ENCODE data around the gene BCAS3.

Gene BCAS3

DNA sequence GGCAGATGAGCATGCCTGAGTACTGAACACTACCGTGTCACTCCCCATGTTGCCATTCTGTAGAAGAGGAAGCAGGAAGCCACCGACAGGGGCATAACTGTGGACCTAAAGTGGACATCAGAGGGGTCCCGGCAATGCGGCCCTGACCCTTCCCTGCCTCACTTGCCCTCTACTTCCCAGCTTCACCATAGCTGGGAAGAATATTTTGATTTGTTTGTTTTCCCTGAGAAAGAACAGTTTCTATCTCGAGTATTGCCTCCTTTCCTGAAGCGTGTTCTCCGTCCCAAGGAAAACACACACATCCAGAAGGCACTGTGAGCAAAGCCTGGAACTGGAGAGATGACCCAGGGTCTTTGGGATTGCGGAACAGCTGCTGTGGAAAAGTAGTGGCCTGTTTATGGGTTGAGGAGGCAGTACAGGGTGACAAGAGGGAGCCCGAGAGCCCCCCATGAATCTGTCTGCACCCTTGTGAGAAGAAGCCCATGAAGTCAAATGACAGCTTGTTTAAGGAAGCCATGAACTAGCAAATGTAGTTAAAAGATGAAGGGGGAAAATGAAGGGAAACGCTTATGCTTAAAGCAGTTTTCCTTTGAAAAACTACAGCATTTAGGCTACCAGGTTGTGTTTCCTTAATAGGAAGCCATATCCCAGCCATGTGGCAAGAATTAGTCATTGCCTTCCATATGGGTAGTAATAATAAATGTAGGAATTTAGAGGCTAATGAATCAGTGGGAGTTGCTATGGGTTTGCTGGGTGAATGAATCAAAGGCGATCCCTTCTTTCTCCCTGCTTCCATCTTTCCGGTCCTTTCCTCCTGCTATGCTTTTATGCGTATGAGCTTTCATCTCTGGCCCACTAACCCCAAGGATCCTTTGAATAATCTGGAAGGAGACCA is 632.0 kb downstream of the BCAS3 start:
- FAIRE-seq = no peak

DNA sequence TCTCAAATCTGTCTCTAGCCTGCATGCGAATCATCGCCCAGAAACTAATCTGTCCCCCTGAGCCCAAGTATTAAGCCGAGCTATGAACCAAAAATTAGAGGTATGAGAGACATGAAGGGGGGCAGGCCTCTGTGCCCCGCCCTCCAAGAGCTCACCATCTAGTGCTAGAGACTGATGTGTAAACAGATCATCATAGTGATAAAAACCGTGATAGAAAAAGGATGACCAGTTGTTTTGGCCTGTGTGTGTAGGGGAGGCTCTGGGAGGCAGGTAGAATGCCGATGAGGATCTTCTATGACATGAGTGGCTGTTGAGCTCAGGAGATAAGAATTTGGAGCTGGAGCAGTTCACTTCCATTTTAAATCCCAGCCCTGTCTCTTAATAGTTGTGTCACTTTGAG is 632.9 kb downstream of the BCAS3 start:
- no peak for FAIRE-seq

DNA sequence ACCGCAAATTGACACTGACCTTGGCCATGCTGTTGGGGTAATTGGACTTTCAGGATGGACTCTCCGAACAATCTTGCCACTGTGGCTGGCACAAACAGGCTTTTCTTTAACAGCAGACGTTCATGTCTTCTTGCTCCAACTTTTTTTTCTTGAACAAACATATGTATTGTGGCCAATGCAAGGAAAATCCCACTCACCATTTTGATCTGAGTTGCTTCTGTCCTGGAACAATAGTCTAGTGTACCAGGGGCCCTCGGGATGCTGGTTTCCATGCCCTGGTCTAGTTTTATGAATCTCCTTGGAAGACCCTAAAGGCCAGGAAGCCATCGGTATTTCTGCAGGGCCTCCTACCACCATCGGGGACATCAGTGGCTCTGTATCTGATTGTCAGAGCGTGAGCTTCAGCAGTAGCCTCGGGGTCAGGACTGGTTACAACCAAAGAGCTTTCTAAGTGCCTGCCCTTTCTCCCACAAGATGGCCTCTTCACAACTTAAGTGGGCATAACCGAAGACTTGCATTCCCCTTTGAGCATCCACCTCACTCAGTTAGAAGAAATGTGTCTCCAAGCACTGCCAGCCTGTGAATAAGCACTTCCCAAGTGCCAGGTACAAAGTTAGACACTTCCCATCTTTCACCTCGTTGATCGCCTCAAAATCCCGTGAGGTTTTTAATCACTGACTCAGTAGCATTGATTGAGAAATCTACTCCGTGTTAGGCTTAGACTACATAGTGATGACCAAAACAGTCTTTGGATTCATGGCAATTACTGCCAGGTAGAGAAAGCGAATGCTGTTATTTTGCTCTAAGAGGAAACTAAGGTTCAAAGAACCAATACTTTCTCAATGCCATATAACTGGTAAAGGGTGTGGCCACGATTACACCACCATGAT is 635.0 kb downstream of the BCAS3 start:
- no peak for FAIRE-seq

DNA sequence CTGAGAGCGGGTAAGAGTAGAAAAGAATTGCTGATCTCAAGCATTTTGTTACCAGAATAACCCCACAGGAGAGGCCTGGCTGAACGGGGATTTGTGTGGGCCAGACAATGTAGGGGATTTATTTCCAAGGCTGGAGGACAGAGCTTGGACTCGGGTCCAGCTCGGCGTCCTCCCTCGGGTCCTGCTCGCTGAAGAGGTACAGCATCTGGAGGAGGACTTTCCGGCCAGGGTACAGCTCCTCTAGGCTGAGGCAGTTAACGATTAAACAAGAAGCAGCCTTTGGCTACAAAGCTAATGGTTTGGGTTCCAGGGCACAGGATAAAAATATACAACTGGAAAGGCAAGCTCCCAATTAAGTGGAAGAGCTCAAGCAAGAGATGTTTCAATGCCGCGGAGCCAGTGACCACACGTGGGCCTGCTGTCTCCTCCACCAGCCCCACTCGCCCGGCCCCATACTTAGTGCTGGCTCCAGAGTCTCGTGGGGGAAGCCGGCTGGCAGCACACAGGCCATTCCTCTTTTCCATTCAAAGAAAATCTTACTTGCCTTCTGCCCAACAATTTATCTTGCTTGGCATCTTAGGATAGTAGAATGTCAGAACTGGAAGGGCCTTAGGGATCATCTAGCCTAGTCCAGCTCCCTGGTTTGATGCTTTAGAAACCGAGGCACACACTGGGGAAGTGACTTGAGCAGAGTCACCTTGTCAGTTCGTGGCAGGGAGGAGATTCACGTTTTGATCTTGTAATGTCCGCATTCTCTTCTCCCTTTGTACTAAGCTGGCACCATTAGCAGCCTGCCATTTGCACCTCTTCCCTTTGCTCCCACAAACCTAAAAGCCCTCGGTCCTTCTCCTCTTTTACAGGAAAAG is 636.0 kb downstream of the BCAS3 start:
- FAIRE-seq = no peak

- no peak for FAIRE-seq
Measured at GRCh38 chr17:61314368-61315078, 636.9 kb downstream of the BCAS3 start.

DNA sequence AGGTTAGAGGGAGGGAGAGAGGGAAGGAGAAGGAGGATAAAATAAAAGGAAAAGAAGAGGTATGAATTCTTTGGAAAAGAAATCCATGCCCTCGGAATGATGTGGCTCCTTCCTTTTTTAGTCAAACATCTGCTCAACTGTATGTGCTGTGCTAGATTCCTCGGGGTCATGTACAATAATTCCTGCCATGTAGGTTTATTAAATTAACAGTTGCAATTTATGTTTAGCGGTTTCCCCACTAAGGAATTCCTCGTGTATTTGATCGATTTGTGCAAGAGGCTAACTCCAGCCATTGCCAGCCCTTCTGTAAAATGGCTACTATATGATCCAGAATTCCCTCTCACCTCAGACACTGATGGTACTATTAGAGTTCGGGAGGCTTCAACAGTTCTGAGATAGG is 639.0 kb downstream of the BCAS3 start:
- FAIRE-seq = no peak

- no peak for FAIRE-seq
Measured at GRCh38 chr17:61317779-61318178, 640.1 kb downstream of the BCAS3 start.

- no peak for FAIRE-seq
Measured at GRCh38 chr17:61318684-61319098, 641.0 kb downstream of the BCAS3 start.

DNA sequence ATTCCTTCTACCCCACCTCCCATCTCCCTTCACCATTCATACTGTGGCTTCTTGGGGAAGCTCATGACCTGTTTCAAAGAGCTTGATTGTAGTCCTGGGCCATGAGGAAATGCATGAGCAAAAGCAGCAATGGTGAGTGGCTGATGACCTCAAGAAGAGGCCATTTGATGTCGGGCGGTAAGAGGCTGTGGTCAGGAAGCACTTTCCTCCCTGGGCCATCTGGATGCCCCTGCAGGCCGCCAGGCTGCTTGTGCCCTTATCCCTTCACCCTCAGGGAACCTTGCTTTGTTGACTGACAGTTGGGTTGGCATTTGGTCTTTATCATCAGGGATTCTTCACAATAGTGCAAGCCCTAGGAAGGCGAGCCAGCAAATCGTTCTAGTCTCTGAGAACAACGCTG is 643.7 kb downstream of the BCAS3 start:
- FAIRE-seq = no peak

GRCh38 chr17:61322325-61323002 is 644.8 kb downstream of the BCAS3 start:
- no peak for FAIRE-seq

DNA sequence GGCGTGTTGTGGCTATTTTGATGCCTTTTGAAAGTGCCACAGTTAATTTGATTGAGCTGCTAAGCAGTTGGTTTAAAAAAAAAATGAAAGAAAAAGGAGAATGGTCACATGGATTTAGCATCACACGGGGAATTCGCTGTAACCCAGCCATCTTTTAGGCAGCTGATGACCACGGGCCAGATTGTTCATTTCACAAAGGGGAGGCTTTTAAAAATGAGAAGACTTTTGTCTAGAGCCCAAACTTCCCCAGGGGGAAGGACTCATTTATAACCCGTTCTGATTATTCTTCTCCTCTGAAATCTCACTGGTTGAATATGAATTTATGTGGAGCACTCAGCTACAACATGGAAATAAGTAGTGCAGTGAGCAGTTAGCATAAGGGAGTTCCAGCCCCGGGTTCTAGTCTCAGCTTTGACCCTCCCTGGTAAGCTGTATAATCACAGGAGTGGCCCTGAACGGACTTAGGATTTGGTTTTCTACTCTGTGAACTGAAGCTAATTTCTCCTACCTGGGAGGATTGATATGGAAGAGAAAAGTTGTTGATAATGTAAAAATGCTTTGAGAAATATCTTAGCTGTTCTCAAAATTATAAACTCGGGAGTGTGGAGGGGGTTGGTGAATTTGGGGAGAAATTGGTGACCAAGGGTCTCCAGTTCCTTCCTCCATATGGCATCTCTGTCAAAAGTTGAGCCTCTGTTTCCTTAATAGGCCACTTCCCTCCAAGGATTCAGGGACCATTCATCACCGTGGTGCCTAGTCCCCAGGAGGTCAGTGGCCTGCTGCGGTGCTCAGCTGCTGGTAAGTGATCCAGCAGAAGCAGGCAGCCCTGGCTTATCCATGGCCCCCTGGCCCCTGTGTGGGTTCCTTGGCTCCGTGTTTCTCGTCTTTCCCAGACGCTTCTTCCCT is 645.6 kb downstream of the BCAS3 start:
- FAIRE-seq = no peak

DNA sequence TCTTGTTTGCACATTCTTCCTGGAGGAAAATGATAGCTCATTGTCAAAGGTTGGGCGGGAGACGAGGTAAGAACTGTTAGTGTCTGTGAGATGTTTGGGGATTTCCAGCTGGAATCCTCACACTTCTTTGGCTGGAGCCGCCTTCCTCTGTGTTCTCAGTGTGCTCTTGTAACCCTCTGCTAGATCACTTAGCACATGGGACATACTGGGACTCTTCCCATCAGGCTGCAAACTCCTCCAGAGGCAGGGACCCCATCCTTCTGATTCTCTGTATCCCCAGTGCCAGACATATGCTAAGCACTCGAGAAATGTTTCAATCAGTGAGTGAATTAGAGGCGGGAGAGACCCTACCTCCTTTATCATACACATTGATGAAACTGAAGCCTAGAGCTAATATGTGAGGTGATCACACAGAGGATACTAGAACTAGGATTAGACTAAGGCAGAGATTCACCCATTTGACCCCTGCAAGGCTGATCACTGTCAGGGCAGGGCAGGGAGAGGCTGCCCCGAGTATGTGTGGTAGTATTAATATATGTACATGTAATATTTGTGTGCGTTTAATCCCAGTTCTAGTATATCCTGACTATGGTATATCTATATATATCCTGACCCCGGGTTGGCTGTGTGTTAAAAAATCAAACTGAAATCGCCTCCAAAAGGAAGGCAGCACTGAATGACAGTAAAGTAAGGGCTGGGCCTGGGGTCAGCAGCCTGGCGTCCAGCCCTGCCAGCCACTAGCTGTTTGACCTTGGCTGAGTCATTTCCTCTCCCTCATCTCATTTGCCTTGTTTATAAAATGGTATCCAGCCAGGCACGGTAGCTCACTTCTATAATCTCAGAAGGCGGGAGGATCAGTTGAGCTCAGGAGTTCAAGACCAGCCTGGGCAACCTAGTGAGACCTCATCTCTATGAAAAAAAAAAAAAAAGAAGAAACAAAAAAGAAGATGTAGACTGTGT is 646.5 kb downstream of the BCAS3 start:
- no peak for FAIRE-seq

GRCh38 chr17:61324950-61325349 is 647.3 kb downstream of the BCAS3 start:
- no peak for FAIRE-seq

DNA sequence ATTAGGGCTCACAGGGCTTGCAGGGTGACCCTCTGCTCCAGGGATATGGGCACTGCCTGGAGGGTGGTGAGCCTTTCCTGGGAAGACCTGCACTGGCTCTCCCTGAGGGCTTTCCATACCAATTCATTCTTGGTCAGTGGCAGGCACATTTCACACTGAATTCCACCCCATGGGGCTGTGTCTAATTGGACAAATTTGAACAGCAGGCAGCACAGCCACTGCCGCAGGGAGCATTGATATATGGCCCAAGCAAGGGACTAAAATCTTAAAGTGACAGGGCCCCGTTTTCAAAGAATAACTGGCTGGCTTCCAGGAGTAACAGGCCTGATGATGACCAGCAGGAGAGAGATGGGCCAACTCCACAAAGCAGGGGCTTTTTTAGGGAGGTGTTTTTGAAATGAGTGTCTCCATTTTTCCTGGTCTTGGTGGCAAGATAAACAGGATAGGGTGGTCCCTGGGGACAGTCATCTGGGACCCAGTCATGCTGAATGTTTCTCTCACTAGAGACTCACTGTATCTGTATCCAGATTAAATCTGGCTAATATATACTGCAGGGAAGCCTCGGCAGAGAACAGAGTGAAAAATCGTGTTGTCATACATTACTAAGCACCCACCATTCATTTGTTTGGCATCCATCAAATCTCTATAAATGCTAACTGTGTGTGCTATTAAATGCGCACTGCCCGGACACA is 647.9 kb downstream of the BCAS3 start:
- no peak for FAIRE-seq

DNA sequence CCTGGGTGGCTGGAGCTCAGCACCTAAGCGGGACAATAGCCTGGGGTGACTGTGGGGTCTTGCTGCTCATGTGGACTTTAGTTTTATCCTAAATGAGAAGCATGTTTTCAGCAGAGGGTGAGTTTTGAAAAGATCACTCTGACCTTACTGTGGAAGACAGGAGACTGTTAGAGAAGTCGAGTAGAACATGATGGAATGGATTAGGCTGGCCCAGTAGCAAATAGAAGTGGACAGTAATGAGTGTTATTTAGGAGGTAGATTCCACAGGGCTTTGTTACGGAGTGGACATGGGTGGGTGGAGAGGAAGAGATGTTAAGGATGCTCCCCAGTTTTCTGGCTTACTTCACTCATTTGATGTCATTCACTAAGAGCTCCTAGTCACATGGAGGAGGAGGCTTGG is 648.7 kb downstream of the BCAS3 start:
- no peak for FAIRE-seq

GRCh38 chr17:61328351-61328750 is 650.7 kb downstream of the BCAS3 start:
- FAIRE-seq = no peak

- FAIRE-seq = no peak
Measured at GRCh38 chr17:61330174-61331150, 652.8 kb downstream of the BCAS3 start.

Measured in TTC549 (cell line).